ENCODE data around the gene ARHGEF39.

The ARHGEF39 gene

GRCh38 chr9:35705836-35706430 lies 40.9 kb upstream of the ARHGEF39 start:
- H2BK120ac ChIP-seq (ENCODE audit: low read depth, low read length): no peak overlapping the region
- no peak overlapping the region for H2BK12ac ChIP-seq (ENCODE audit: low read length in 2 of 2)
- no peaks in the 10 kb centered on the region for H3K4me1 ChIP-seq (ENCODE audit: control insufficient read depth, insufficient read depth, low read depth, low read length)
- H3K27ac ChIP-seq (ENCODE audit: low read length, poor library complexity, severe bottlenecking): no peak overlapping the region
- 99% methylated on average over 5 of the region's 7 CpGs for WGBS
- DNase-seq: no peak
- H3K23ac ChIP-seq (ENCODE audit: low read length in 2 of 2): no peak overlapping the region
- no peak overlapping the region for H3K4me2 ChIP-seq (ENCODE audit: low read length, poor library complexity, severe bottlenecking)
- H3K4ac ChIP-seq (ENCODE audit: low read depth in 1 of 2, low read length in 2 of 2): no peak overlapping the region
- no peak overlapping the region for H3K4me3 ChIP-seq (ENCODE audit: insufficient read depth in 1 of 2, low read depth in 1 of 2, low read length in 2 of 2)
- no peak overlapping the region for H2BK5ac ChIP-seq (ENCODE audit: low read depth, low read length, poor library complexity, severe bottlenecking)
- no peaks in the 10 kb centered on the region for H3K9me3 ChIP-seq (ENCODE audit: control insufficient read depth, low read length)
- peaks cover 76 to 94% of the 10 kb centered on the region in 2 experiments for H3K36me3 ChIP-seq (ENCODE audit: control insufficient read depth in 1 of 2, insufficient read depth in 2 of 2, low read depth in 1 of 2, low read length in 2 of 2)
- no peaks in the 10 kb centered on the region for H3K27me3 ChIP-seq (ENCODE audit: control insufficient read depth in 1 of 2, insufficient read depth in 1 of 2, low read length in 2 of 2)
- no peak overlapping the region for H3K18ac ChIP-seq (ENCODE audit: low read depth in 1 of 2, low read length in 2 of 2)
- H2AFZ ChIP-seq (ENCODE audit: low read depth, low read length): no peak overlapping the region
- H3K79me1 ChIP-seq (replicated peaks; ENCODE audit: low read length, poor library complexity, severe bottlenecking): peaks cover 45% of the 10 kb centered on the region
- H4K91ac ChIP-seq (ENCODE audit: low read length): peak overlapping the region; percentile 16
- H2AK5ac ChIP-seq (ENCODE audit: low read length, severe bottlenecking): no peak overlapping the region
- no peak overlapping the region for H2BK15ac ChIP-seq (ENCODE audit: low read depth, poor library complexity, severe bottlenecking)
- H4K8ac ChIP-seq (ENCODE audit: low read length): no peak overlapping the region
- no peak overlapping the region for H3K14ac ChIP-seq (ENCODE audit: low read length in 2 of 2)
- H3K9ac ChIP-seq (ENCODE audit: low read length): no peak overlapping the region

- no peak overlapping the region for H2AK5ac ChIP-seq (ENCODE audit: low read length, severe bottlenecking)
- no peak overlapping the region for H2BK120ac ChIP-seq (ENCODE audit: low read depth, low read length)
- no peaks in the 10 kb centered on the region for H3K9me3 ChIP-seq (ENCODE audit: control insufficient read depth, low read length)
- WGBS: 96% methylated on average over 8 of the region's 8 CpGs
- H3K4me2 ChIP-seq (ENCODE audit: low read length, poor library complexity, severe bottlenecking): no peak overlapping the region
- H2BK12ac ChIP-seq (ENCODE audit: low read length in 2 of 2): no peak overlapping the region
- no peak overlapping the region for H3K18ac ChIP-seq (ENCODE audit: low read depth in 1 of 2, low read length in 2 of 2)
- H3K23ac ChIP-seq (ENCODE audit: low read length in 2 of 2): no peak overlapping the region
- H3K4ac ChIP-seq (ENCODE audit: low read depth in 1 of 2, low read length in 2 of 2): no peak overlapping the region
- DNase-seq: no peak
- no peak overlapping the region for H3K4me3 ChIP-seq (ENCODE audit: insufficient read depth in 1 of 2, low read depth in 1 of 2, low read length in 2 of 2)
- H3K36me3 ChIP-seq (ENCODE audit: control insufficient read depth in 1 of 2, insufficient read depth in 2 of 2, low read depth in 1 of 2, low read length in 2 of 2): peaks cover 72 to 94% of the 10 kb centered on the region in 2 experiments
- no peak overlapping the region for H3K14ac ChIP-seq (ENCODE audit: low read length in 2 of 2)
- H2AFZ ChIP-seq (ENCODE audit: low read depth, low read length): no peak overlapping the region
- no peaks in the 10 kb centered on the region for H3K4me1 ChIP-seq (ENCODE audit: control insufficient read depth, insufficient read depth, low read depth, low read length)
- no peak overlapping the region for H4K8ac ChIP-seq (ENCODE audit: low read length)
- no peaks in the 10 kb centered on the region for H3K27me3 ChIP-seq (ENCODE audit: control insufficient read depth in 1 of 2, insufficient read depth in 1 of 2, low read length in 2 of 2)
- H2BK15ac ChIP-seq (ENCODE audit: low read depth, poor library complexity, severe bottlenecking): no peak overlapping the region
- no peak overlapping the region for H3K27ac ChIP-seq (ENCODE audit: low read length, poor library complexity, severe bottlenecking)
- H2BK5ac ChIP-seq (ENCODE audit: low read depth, low read length, poor library complexity, severe bottlenecking): no peak overlapping the region
- H3K79me1 ChIP-seq (replicated peaks; ENCODE audit: low read length, poor library complexity, severe bottlenecking): peaks cover 40% of the 10 kb centered on the region
- H4K91ac ChIP-seq (ENCODE audit: low read length): no peak overlapping the region
- H3K9ac ChIP-seq (ENCODE audit: low read length): no peak overlapping the region
Observed at GRCh38 chr9:35705372-35705771, 40.4 kb upstream of the ARHGEF39 start.

- no peak for DNase-seq
- Histone ChIP-seq H4K91ac (ENCODE audit: low read length) (no peak overlapping the region), H3K4me2 (ENCODE audit: low read length, poor library complexity, severe bottlenecking) (no peak overlapping the region), H3K9ac (ENCODE audit: low read length) (no peak overlapping the region), H3K36me3 (ENCODE audit: control insufficient read depth in 1 of 2, insufficient read depth in 2 of 2, low read depth in 1 of 2, low read length in 2 of 2) (peaks cover 82 to 98% of the 10 kb centered on the region in 2 experiments), H3K4ac (ENCODE audit: low read depth in 1 of 2, low read length in 2 of 2) (no peak overlapping the region), H4K8ac (ENCODE audit: low read length) (no peak overlapping the region), H3K79me1 (replicated peaks; ENCODE audit: low read length, poor library complexity, severe bottlenecking) (peaks cover 39% of the 10 kb centered on the region), H3K23ac (ENCODE audit: low read length in 2 of 2) (no peak overlapping the region), H3K27me3 (ENCODE audit: control insufficient read depth in 1 of 2, insufficient read depth in 1 of 2, low read length in 2 of 2) (no peaks in the 10 kb centered on the region), H2BK15ac (ENCODE audit: low read depth, poor library complexity, severe bottlenecking) (no peak overlapping the region), H2AFZ (ENCODE audit: low read depth, low read length) (no peak overlapping the region), H3K27ac (ENCODE audit: low read length, poor library complexity, severe bottlenecking) (no peak overlapping the region), H3K18ac (ENCODE audit: low read depth in 1 of 2, low read length in 2 of 2) (no peak overlapping the region), H3K4me3 (ENCODE audit: insufficient read depth in 1 of 2, low read depth in 1 of 2, low read length in 2 of 2) (no peak overlapping the region), H2BK5ac (ENCODE audit: low read depth, low read length, poor library complexity, severe bottlenecking) (no peak overlapping the region), H3K14ac (ENCODE audit: low read length in 2 of 2) (no peak overlapping the region), H3K9me3 (ENCODE audit: control insufficient read depth, low read length) (no peaks in the 10 kb centered on the region), H2BK12ac (ENCODE audit: low read length in 2 of 2) (no peak overlapping the region), H3K4me1 (ENCODE audit: control insufficient read depth, insufficient read depth, low read depth, low read length) (no peaks in the 10 kb centered on the region), H2BK120ac (ENCODE audit: low read depth, low read length) (no peak overlapping the region), H2AK5ac (ENCODE audit: low read length, severe bottlenecking) (no peak overlapping the region)
- WGBS: over 99% methylated on average over 26 of the region's 26 CpGs
Observed at GRCh38 chr9:35703906-35704672, 39.1 kb upstream of the ARHGEF39 start.

- no peak overlapping the region for H3K14ac ChIP-seq (ENCODE audit: low read length in 2 of 2)
- no peak overlapping the region for H2AK5ac ChIP-seq (ENCODE audit: low read length, severe bottlenecking)
- DNase-seq: no peak
- no peak overlapping the region for H2BK15ac ChIP-seq (ENCODE audit: low read depth, poor library complexity, severe bottlenecking)
- over 99% methylated on average over 6 of the region's 7 CpGs for WGBS
- no peak overlapping the region for H3K9ac ChIP-seq (ENCODE audit: low read length)
- no peak overlapping the region for H3K23ac ChIP-seq (ENCODE audit: low read length in 2 of 2)
- H3K4ac ChIP-seq (ENCODE audit: low read depth in 1 of 2, low read length in 2 of 2): no peak overlapping the region
- no peak overlapping the region for H2BK120ac ChIP-seq (ENCODE audit: low read depth, low read length)
- no peaks in the 10 kb centered on the region for H3K4me1 ChIP-seq (ENCODE audit: control insufficient read depth, insufficient read depth, low read depth, low read length)
- H3K18ac ChIP-seq (ENCODE audit: low read depth in 1 of 2, low read length in 2 of 2): no peak overlapping the region
- no peak overlapping the region for H3K4me3 ChIP-seq (ENCODE audit: insufficient read depth in 1 of 2, low read depth in 1 of 2, low read length in 2 of 2)
- H2BK12ac ChIP-seq (ENCODE audit: low read length in 2 of 2): no peak overlapping the region
- no peak overlapping the region for H3K4me2 ChIP-seq (ENCODE audit: low read length, poor library complexity, severe bottlenecking)
- H2BK5ac ChIP-seq (ENCODE audit: low read depth, low read length, poor library complexity, severe bottlenecking): no peak overlapping the region
- H4K91ac ChIP-seq (ENCODE audit: low read length): no peak overlapping the region
- H4K8ac ChIP-seq (ENCODE audit: low read length): no peak overlapping the region
- no peaks in the 10 kb centered on the region for H3K27me3 ChIP-seq (ENCODE audit: control insufficient read depth in 1 of 2, insufficient read depth in 1 of 2, low read length in 2 of 2)
- H3K79me1 ChIP-seq (replicated peaks; ENCODE audit: low read length, poor library complexity, severe bottlenecking): peaks cover 34% of the 10 kb centered on the region
- H3K36me3 ChIP-seq (ENCODE audit: control insufficient read depth in 1 of 2, insufficient read depth in 2 of 2, low read depth in 1 of 2, low read length in 2 of 2): peaks cover 88 to 98% of the 10 kb centered on the region in 2 experiments
- H3K9me3 ChIP-seq (ENCODE audit: control insufficient read depth, low read length): no peaks in the 10 kb centered on the region
- no peak overlapping the region for H2AFZ ChIP-seq (ENCODE audit: low read depth, low read length)
- no peak overlapping the region for H3K27ac ChIP-seq (ENCODE audit: low read length, poor library complexity, severe bottlenecking)
Observed at GRCh38 chr9:35702696-35703095, 37.7 kb upstream of the ARHGEF39 start.

Measured in mesenchymal stem cell (in vitro differentiated cells and primary cell).